Measurements from ENCODE around the gene REC8.

- TF ChIP-seq CTCF (IDR thresholded peaks at IDR 0.05; ENCODE audit: insufficient read depth, low read length) = no peak
- no peak for TF ChIP-seq POLR2AphosphoS5 (IDR thresholded peaks at IDR 0.05; ENCODE audit: low read depth)
- TF ChIP-seq SPI1 (IDR thresholded peaks at IDR 0.05; ENCODE audit: borderline replicate concordance, low read depth) = no peak
Observed at GRCh38 chr14:24177891-24178290, 6.0 kb downstream of the REC8 start.

Data from HL-60 (cell line).